ENCODE measurements around the gene PLXNA4.

GRCh38 chr7:132345543-132346129 is 230.6 kb downstream of the PLXNA4 start:
- TF ChIP-seq CTCF (IDR thresholded peaks at IDR 0.05) (no peak), POLR2A (IDR thresholded peaks at IDR 0.05) (no peak)
